Ovary (tissue), 1 donor: ENCODE results near the gene PLK1.

ENCODE experiments used
- EP300 ChIP-seq: sonication (generic); formaldehyde crosslinking; IDR thresholded peaks from one replicate; pipeline ENCODE4 v1.6.1; 2017; ENCODE audit warnings: antibody characterized with exemption
- POLR2A ChIP-seq: fragments of 450-650 bp; IDR thresholded peaks from one replicate; pipeline ENCODE4 v1.6.1; 2017; ENCODE audit warnings: antibody characterized with exemption, mild to moderate bottlenecking, moderate library complexity

GRCh38 chr16:23706439-23706838 lies 27.8 kb downstream of the PLK1 start:
- TF ChIP-seq EP300 (no peak), POLR2A (no peak)
